WTC11 (cell line): ENCODE measurements around the gene CXCL12.

Source experiments
- EMX1 ChIP-seq: fragments of 250-450 bp; sonication (Bioruptor Pico); IDR thresholded peaks from 2 replicates; pipeline ENCODE4 v1.8.0; 2021; ENCODE audit warnings: mild to moderate bottlenecking
- MYBL2 ChIP-seq: sonication (generic); formaldehyde crosslinking; IDR thresholded peaks from 2 replicates; pipeline ENCODE4 v1.8.1; 2023; ENCODE audit warnings: mild to moderate bottlenecking, moderate library complexity, missing genetic modification reagents
- TF ChIP-seq, protein P1 (sequence below): fragments of 200-600 bp; IDR thresholded peaks from 2 replicates; pipeline ENCODE4 v1.8.0; 2022; ENCODE audit warnings: antibody characterized with exemption

DNA sequence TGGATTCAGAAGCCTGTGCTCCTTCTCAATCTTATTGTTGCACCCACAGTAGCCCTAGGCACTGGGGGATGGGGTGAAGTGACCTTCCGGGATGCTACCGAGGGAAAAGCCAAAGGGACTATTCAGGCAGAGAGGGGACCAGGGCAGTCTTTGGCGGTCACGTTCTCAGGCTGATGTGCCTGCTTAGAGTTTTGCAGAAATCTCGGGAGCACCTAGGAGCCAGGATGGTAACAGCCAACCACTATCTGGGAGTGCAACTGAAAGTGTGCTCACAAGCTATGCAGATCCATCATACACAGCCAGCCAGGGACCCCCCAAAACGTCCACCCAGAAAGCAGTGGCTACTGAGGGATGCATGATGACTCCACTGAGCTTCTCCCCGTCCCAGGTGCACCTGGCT is 52.4 kb downstream of the CXCL12 start:
- TF ChIP-seq MYBL2 (no peak), EMX1 (CRISPR knock-in tag) (no peak)
- TF ChIP-seq, protein P1, sequence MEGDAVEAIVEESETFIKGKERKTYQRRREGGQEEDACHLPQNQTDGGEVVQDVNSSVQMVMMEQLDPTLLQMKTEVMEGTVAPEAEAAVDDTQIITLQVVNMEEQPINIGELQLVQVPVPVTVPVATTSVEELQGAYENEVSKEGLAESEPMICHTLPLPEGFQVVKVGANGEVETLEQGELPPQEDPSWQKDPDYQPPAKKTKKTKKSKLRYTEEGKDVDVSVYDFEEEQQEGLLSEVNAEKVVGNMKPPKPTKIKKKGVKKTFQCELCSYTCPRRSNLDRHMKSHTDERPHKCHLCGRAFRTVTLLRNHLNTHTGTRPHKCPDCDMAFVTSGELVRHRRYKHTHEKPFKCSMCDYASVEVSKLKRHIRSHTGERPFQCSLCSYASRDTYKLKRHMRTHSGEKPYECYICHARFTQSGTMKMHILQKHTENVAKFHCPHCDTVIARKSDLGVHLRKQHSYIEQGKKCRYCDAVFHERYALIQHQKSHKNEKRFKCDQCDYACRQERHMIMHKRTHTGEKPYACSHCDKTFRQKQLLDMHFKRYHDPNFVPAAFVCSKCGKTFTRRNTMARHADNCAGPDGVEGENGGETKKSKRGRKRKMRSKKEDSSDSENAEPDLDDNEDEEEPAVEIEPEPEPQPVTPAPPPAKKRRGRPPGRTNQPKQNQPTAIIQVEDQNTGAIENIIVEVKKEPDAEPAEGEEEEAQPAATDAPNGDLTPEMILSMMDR: no peak
